Measurements from ENCODE around the gene ZGPAT. TPM values are rescaled to one million over a fixed set of nuclear protein-coding genes. Genes with fewer than 3 reads are reported as not detected.

ZGPAT gene
- total and polyA plus RNA-seq, 10 of the 15 experiments (the other 5 are each of a cell fraction or from before 2014, with no cell fraction given), result 0.58 to 52.9 (median 18.0) TPM

DNA sequence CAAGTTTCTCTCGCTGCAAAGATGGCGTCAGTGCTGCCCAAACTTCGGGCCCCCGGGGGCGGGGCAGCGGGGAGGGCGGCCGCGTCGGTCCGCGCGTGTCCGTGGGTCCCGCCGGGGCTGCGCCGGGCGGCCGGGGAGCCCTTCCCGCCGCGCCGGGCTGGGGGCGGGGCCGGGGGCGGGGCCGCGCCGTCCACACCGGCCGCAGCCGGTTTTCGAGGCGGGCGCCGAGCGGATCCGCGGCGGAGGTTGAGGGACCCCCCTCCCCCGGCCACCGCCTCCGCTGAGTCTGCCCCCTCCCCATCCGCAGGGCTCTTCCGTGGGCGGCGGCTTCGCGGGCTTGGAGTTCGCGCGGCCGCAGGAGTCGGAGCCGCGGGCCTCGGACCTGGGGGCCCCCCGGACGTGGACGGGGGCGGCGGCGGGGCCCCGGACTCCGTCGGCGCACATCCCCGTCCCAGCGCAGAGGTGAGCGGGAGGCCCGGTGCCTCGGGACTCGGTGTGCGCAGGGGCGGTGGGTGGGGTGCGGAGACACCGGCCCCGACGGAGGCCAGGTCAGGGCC is 32.3 kb downstream of the ZGPAT start (continued):
- TF ChIP-seq, protein P1, sequence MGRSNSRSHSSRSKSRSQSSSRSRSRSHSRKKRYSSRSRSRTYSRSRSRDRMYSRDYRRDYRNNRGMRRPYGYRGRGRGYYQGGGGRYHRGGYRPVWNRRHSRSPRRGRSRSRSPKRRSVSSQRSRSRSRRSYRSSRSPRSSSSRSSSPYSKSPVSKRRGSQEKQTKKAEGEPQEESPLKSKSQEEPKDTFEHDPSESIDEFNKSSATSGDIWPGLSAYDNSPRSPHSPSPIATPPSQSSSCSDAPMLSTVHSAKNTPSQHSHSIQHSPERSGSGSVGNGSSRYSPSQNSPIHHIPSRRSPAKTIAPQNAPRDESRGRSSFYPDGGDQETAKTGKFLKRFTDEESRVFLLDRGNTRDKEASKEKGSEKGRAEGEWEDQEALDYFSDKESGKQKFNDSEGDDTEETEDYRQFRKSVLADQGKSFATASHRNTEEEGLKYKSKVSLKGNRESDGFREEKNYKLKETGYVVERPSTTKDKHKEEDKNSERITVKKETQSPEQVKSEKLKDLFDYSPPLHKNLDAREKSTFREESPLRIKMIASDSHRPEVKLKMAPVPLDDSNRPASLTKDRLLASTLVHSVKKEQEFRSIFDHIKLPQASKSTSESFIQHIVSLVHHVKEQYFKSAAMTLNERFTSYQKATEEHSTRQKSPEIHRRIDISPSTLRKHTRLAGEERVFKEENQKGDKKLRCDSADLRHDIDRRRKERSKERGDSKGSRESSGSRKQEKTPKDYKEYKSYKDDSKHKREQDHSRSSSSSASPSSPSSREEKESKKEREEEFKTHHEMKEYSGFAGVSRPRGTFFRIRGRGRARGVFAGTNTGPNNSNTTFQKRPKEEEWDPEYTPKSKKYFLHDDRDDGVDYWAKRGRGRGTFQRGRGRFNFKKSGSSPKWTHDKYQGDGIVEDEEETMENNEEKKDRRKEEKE (IDR thresholded peaks at IDR 0.05), result no peak
- TF ChIP-seq NR2F1 (conservative IDR thresholded peaks at IDR 0.05), result no peak
- TF ChIP-seq, protein P2, sequence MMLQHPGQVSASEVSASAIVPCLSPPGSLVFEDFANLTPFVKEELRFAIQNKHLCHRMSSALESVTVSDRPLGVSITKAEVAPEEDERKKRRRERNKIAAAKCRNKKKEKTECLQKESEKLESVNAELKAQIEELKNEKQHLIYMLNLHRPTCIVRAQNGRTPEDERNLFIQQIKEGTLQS (IDR thresholded peaks at IDR 0.05; ENCODE audit: borderline replicate concordance, extremely low read depth, low read depth, low read length), result no peak
- TF ChIP-seq ETV6 (conservative IDR thresholded peaks at IDR 0.05 in 1 of 2, IDR thresholded peaks at IDR 0.05 in 1 of 2; ENCODE audit: borderline replicate concordance in 1 of 2, low read depth in 1 of 2), result no peak
- no peak for TF ChIP-seq SMARCA5 (IDR thresholded peaks at IDR 0.05)
- no peak for TF ChIP-seq SREBF1 (IDR thresholded peaks at IDR 0.05; ENCODE audit: low read length)
- TF ChIP-seq ZBED1 (IDR thresholded peaks at IDR 0.05; ENCODE audit: borderline replicate concordance), result no peak
- no peak for TF ChIP-seq EED (IDR thresholded peaks at IDR 0.05; ENCODE audit: low read depth)
- TF ChIP-seq, protein P3, sequence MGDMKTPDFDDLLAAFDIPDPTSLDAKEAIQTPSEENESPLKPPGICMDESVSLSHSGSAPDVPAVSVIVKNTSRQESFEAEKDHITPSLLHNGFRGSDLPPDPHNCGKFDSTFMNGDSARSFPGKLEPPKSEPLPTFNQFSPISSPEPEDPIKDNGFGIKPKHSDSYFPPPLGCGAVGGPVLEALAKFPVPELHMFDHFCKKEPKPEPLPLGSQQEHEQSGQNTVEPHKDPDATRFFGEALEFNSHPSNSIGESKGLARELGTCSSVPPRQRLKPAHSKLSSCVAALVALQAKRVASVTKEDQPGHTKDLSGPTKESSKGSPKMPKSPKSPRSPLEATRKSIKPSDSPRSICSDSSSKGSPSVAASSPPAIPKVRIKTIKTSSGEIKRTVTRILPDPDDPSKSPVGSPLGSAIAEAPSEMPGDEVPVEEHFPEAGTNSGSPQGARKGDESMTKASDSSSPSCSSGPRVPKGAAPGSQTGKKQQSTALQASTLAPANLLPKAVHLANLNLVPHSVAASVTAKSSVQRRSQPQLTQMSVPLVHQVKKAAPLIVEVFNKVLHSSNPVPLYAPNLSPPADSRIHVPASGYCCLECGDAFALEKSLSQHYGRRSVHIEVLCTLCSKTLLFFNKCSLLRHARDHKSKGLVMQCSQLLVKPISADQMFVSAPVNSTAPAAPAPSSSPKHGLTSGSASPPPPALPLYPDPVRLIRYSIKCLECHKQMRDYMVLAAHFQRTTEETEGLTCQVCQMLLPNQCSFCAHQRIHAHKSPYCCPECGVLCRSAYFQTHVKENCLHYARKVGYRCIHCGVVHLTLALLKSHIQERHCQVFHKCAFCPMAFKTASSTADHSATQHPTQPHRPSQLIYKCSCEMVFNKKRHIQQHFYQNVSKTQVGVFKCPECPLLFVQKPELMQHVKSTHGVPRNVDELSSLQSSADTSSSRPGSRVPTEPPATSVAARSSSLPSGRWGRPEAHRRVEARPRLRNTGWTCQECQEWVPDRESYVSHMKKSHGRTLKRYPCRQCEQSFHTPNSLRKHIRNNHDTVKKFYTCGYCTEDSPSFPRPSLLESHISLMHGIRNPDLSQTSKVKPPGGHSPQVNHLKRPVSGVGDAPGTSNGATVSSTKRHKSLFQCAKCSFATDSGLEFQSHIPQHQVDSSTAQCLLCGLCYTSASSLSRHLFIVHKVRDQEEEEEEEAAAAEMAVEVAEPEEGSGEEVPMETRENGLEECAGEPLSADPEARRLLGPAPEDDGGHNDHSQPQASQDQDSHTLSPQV (IDR thresholded peaks at IDR 0.05), result no peak
- no peak for TF ChIP-seq NR2C2 (IDR thresholded peaks at IDR 0.05; ENCODE audit: borderline replicate concordance, control insufficient read depth, insufficient read length, low read depth)
- TF ChIP-seq, protein P4, sequence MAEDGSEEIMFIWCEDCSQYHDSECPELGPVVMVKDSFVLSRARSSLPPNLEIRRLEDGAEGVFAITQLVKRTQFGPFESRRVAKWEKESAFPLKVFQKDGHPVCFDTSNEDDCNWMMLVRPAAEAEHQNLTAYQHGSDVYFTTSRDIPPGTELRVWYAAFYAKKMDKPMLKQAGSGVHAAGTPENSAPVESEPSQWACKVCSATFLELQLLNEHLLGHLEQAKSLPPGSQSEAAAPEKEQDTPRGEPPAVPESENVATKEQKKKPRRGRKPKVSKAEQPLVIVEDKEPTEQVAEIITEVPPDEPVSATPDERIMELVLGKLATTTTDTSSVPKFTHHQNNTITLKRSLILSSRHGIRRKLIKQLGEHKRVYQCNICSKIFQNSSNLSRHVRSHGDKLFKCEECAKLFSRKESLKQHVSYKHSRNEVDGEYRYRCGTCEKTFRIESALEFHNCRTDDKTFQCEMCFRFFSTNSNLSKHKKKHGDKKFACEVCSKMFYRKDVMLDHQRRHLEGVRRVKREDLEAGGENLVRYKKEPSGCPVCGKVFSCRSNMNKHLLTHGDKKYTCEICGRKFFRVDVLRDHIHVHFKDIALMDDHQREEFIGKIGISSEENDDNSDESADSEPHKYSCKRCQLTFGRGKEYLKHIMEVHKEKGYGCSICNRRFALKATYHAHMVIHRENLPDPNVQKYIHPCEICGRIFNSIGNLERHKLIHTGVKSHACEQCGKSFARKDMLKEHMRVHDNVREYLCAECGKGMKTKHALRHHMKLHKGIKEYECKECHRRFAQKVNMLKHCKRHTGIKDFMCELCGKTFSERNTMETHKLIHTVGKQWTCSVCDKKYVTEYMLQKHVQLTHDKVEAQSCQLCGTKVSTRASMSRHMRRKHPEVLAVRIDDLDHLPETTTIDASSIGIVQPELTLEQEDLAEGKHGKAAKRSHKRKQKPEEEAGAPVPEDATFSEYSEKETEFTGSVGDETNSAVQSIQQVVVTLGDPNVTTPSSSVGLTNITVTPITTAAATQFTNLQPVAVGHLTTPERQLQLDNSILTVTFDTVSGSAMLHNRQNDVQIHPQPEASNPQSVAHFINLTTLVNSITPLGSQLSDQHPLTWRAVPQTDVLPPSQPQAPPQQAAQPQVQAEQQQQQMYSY (CRISPR knock-in tag; IDR thresholded peaks at IDR 0.05), result no peak
- peak; percentile 61; the same call in 1 of the 2 replicates for TF ChIP-seq LARP7 (IDR thresholded peaks at IDR 0.05)
- TF ChIP-seq, protein P5, sequence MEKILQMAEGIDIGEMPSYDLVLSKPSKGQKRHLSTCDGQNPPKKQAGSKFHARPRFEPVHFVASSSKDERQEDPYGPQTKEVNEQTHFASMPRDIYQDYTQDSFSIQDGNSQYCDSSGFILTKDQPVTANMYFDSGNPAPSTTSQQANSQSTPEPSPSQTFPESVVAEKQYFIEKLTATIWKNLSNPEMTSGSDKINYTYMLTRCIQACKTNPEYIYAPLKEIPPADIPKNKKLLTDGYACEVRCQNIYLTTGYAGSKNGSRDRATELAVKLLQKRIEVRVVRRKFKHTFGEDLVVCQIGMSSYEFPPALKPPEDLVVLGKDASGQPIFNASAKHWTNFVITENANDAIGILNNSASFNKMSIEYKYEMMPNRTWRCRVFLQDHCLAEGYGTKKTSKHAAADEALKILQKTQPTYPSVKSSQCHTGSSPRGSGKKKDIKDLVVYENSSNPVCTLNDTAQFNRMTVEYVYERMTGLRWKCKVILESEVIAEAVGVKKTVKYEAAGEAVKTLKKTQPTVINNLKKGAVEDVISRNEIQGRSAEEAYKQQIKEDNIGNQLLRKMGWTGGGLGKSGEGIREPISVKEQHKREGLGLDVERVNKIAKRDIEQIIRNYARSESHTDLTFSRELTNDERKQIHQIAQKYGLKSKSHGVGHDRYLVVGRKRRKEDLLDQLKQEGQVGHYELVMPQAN (conservative IDR thresholded peaks at IDR 0.05), result no peak; the same call in 1 of the 2 replicates
- no peak for TF ChIP-seq SRF (IDR thresholded peaks at IDR 0.05; ENCODE audit: low read depth in 2 of 2, low read length in 2 of 2)
- TF ChIP-seq EGR1 (IDR thresholded peaks at IDR 0.05; ENCODE audit: borderline replicate concordance in 1 of 2, low read depth in 2 of 2, low read length in 2 of 2), result peak in 1 of 2 experiments; percentile 75; a peak in 2 of 3 replicates
- 0 out of 2 replicates have a peak, but pooled peaks have one; percentile 40 for TF ChIP-seq DPF2 (IDR thresholded peaks at IDR 0.05)

All from GM12878 (cell line).